HG03064 (cell line): ENCODE measurements around the gene PDCD1.
"Not testable (repeated sequence)": the region's sequence is repeated elsewhere in the genome, so short reads cannot be mapped to it uniquely, and the experiment has no call there.

Source experiments
- ATAC-seq: cut with Tn5 transposase; IDR thresholded peaks from one replicate; pipeline ENCODE4 v1.9.1; 2021; ENCODE audit warnings: low read depth; ENCODE audit not compliant: unreplicated experiment

The PDCD1 gene

DNA sequence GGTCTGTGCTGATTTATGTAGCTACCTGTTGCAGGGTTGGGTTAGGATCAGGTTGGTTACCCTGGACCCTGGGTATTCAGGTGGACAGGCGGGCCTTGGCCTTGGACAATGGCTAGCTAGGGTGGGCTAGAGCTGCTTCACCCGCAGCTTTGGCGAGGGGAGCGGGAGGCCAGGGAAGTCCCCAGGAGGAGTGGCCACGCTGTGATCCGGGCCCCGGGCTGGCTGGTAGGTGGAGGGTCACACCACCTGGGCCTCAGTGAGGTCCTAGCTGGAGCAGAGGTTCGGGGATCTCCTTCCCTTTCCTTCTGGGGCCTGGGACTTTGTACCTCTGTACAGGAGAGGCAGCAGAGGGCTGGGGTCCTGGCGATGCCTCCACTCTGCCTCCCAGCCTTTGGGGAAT lies 20.6 kb upstream of the PDCD1 start:
- no peak for ATAC-seq

GRCh38 chr2:241877989-241878970 lies 19.6 kb upstream of the PDCD1 start:
- ATAC-seq = no peak

DNA sequence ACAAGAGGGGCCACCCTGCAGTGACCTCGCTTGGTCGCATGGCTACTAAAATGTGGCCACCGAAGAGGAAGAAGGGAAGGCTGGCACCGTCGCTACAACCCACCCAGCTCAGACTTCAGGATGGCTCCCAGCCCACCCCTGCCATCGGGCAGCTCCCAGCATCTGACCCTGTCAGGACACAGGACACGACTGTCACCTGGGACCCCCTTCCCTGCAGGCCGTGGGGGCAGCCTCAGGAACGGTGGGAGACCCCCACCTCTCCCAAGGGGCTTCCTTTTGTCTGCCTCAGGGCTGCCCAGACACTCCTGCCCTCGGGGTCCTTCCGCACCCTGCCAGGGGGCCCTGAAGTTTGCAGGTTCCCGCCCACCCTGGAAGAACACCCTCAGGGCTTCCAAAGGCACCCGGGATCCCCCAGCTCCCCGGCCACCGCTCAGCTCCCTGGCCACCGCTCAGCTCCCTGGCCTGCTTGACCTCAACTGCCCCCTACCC lies 18.5 kb upstream of the PDCD1 start:
- no peak for ATAC-seq

- no peak for ATAC-seq
Measured at GRCh38 chr2:241876528-241877196, 18.0 kb upstream of the PDCD1 start.

DNA sequence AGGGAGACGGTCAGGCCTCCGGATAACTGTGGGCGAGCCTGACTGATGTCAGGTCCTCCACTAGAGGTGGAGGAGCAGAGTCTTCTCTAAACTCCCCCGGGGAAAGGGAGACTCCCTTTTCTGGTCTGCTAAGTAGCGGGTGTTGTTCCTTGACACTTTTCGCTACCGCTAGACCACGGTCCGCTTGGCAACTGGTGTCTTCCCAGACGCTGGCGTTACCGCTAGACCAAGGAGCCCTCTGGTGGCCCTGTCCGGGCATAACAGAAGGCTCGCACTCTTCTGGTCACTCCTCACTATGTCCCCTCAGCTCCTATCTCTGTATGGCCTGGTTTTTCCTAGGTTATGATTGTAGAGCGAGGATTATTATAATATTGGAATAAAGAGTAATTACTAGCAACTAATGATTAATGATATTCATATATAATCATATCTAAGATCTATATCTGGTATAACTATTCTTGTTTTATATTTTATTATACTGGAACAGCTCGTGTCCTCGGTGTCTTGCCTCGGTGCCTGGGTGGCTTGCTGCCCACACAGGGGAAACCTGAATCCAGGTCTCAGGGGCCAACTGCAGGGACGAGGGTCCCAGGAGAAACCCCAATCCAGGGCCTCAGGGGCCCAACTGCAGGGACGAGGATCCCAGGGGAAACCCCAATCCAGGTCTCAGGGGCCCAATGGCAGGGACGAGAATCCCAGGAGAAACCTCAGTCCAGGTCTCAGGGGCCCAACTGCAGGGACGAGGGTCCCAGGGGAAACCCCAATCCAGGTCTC lies 17.2 kb upstream of the PDCD1 start:
- not testable (repeated sequence) for ATAC-seq

DNA sequence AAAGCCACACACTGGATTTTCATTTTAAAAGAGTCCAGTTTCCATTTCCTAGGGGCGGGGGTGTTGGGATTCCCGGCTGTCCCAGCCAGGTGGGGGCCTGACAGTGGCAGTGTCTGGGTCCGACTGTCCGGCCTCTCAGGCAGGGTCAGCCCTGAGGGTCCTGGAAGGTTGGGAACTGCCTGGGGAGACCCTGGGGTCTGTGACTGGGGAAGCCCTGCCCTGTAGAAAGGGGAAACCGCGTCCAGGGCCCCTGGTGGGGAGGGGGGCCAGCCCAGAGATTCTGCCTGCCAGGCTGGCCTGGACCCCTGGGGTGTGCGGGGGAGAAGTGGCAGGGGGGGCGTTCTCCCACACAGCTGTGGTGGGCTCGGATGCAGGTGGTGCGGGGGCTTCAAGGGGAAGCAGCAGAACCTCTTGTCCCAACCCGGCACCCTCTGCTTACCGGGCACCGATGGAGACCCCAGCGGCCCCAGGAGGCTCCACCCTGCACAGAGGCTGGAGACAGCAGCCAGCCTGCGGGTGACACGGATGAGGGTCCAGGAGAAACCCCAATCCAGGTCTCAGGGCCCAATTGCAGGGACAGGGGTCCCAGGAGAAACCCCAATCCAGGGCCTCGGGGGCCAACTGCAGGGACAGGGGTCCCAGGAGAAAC lies 15.7 kb upstream of the PDCD1 start:
- ATAC-seq = no peak

DNA sequence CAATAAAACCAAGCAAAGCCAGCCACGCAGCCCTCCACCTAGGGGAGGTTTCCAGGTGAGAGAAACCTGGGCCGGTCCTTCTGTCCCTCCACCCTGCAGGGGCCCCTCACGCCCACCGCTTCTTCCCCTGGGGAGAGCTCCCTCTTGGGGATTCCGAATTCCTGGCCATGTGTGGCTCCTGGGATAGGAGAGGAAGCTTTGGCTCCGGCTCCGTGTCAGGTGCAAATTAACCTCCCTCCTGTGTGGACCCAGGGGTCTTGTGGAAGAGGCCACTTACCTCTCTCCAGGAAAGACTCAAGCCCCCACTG lies 15.1 kb upstream of the PDCD1 start:
- ATAC-seq = no peak

- no peak for ATAC-seq
Measured at GRCh38 chr2:241873081-241873802, 14.5 kb upstream of the PDCD1 start.

- no peak for ATAC-seq
Measured at GRCh38 chr2:241872313-241872642, 13.6 kb upstream of the PDCD1 start.

DNA sequence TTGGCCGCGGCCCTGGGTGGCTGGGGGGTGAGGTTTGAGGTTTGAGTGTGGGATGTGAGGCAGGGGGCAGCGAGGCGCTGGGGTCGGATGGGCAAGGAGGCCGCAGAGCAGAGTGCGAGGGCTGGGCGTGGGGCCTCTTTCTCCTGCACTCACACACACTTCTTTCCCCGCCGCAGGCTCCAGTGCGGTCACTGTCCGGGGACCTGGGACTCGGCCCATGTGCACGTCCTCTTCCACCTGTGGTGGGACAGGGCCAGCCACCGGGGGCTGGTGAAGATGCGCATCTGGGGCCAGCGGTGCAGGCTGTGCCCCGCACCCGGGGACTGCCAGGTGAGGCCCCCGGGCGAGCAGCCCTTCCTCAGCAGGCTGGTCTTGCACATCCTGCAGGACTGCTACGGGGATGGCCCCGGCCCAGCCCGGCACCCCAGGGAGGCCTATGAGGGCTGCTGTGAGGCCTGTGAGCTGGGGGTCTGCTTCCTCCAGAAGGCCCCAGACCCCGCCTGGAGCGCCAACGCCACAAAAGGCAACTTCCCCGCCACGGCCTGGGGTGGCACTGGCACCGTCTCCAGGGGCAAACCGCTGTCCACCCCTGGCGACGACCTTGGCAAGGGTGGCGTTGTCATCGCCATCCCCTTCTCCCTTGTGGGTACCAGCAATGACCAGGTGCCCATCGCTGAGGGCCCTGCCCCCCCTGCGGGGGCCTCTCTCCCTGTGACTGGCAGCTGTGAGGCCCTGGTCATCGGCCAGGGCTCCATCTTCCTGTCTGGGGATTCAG lies 13.0 kb upstream of the PDCD1 start:
- no peak for ATAC-seq

GRCh38 chr2:241870611-241871537 lies 12.2 kb upstream of the PDCD1 start:
- ATAC-seq = no peak

GRCh38 chr2:241870081-241870541 lies 11.4 kb upstream of the PDCD1 start:
- no peak for ATAC-seq

GRCh38 chr2:241869087-241869961 lies 10.6 kb upstream of the PDCD1 start, which contains the start of gene RTP5:
RTP5 (plus strand) TSS chr2:241869729; CDS start chr2:241869757, 28 bp downstream.
- no peak for ATAC-seq

- ATAC-seq = no peak
Measured at GRCh38 chr2:241868661-241869081, 10.0 kb upstream of the PDCD1 start.

DNA sequence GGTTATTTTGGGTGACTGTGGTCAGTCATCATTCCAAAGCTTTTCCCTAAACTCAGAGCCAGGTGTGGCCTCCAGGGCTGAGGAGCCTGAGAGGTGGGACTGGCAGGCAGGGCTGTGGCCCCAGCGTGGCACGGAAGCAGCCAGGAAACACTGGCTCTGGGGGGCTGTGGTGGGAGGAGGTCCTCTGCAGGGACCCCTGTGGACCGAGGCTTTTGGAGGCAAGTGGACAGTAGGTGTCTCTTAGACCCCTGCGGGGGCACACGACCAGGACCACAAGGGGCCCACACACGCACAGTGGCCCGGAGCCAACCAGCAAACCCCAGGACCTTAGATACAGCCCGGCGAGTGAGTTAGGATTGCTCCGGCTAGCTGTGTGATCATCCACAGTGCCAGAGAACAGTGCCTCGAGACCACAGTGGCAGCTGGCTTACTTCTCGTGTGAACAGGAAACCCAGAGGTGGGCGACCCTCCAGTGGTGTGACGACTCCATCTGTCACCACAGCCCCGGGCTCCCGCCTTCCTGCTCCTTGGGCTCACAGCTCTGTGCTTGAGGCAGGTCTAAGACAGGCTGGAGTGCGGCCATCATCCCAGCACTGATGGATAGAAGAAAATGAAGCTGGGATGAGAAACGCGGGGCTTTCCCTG lies 9.2 kb upstream of the PDCD1 start:
- ATAC-seq = no peak

DNA sequence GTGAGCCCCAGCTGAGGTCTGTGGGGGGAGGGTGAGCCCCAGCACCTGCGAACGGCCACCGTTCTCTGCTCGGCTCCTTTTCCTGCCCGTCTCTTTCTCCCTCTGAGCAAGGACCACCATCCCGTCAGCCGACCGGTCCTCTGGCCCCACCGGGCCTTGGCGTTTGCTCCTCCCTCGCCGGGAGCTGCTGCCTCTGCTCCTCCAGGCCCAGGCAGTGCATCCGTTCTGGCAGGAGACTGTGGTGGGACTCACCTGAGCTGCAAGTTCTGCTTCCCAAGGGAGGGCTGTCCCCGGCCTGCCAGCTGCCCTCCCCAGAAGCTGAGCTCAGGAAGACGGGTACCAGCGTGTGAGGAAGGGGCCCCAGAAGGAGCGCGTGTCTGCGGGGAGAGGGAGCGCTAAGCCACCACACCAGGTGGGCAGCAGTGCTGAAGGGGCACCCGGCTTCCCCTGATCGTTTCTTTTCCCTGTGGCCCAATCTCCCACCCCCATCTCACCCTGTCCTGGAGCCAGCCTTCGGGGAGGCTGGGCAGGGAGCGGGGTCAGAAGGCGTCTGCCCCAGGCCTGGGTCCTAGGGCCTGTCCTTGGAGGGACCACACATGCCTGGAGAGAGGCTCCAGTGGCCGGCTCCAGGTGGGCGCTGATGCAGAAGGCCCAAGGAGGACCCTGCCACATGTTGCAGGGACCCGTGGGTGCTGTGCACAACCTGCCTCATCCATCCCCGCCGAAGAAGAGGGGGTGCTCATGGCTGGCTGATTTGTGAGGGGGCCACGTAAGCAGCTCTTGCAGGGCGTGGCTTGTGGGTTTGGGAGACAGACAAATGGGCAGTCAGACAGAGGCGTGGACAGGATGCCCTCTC lies 8.3 kb upstream of the PDCD1 start:
- no peak for ATAC-seq
